Gastroesophageal sphincter (tissue), 3 donors: Measurements from ENCODE around the gene KLRB1.

Experiments
- POLR2A ChIP-seq, 2 donors: fragments of 450-650 bp; IDR thresholded peaks; one replicate each; pipeline ENCODE4 v1.6.1; 2017; ENCODE audit warnings: antibody characterized with exemption in 2 of 2, mild to moderate bottlenecking in 2 of 2, moderate library complexity in 1 of 2
- TF ChIP-seq, protein P1 (sequence below), 4 experiments: fragments of 200-600 bp in 2 of 4; fragments of 450-650 bp in 2 of 4; sonication (generic) in 1 of 4; IDR thresholded peaks; one replicate each; pipeline ENCODE4 v1.5.1; 2017 to 2019; ENCODE audit warnings: antibody characterized with exemption in 4 of 4, mild to moderate bottlenecking in 2 of 4, moderate library complexity in 2 of 4

- no peak for TF ChIP-seq POLR2A (IDR thresholded peaks at IDR 0.05)
- TF ChIP-seq, protein P1, sequence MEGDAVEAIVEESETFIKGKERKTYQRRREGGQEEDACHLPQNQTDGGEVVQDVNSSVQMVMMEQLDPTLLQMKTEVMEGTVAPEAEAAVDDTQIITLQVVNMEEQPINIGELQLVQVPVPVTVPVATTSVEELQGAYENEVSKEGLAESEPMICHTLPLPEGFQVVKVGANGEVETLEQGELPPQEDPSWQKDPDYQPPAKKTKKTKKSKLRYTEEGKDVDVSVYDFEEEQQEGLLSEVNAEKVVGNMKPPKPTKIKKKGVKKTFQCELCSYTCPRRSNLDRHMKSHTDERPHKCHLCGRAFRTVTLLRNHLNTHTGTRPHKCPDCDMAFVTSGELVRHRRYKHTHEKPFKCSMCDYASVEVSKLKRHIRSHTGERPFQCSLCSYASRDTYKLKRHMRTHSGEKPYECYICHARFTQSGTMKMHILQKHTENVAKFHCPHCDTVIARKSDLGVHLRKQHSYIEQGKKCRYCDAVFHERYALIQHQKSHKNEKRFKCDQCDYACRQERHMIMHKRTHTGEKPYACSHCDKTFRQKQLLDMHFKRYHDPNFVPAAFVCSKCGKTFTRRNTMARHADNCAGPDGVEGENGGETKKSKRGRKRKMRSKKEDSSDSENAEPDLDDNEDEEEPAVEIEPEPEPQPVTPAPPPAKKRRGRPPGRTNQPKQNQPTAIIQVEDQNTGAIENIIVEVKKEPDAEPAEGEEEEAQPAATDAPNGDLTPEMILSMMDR (IDR thresholded peaks at IDR 0.05), result peak; percentile 26 to 53 (median 43)
Measured at GRCh38 chr12:9634177-9634803, 26.6 kb upstream of the KLRB1 start.
